HepG2 (cell line): Measurements from ENCODE around the gene ABTB2. TPM values are rescaled to one million over a fixed set of nuclear protein-coding genes. Genes with fewer than 3 reads are reported as not detected.

Source experiments
- GABPB1 ChIP-seq: IDR thresholded peaks from 2 replicates; pipeline ENCODE4 v1.6.1; 2016; ENCODE audit warnings: mild to moderate bottlenecking, missing genetic modification reagents, moderate library complexity, missing compliant biosample characterization
- HMGA1 ChIP-seq: sonication (generic); formaldehyde crosslinking; conservative IDR thresholded peaks from 2 replicates; pipeline ENCODE4 v1.4.0; 2020; ENCODE audit warnings: missing genetic modification reagents
- RARA ChIP-seq: IDR thresholded peaks from 2 replicates; pipeline ENCODE4 v1.6.1; 2016; ENCODE audit warnings: missing genetic modification reagents, missing compliant biosample characterization
- SAP130 ChIP-seq: IDR thresholded peaks from 2 replicates; pipeline ENCODE4 v1.6.1; 2016; ENCODE audit warnings: low read depth
- TAF15 ChIP-seq: fragments of 200-400 bp; formaldehyde crosslinking; IDR thresholded peaks from one replicate; pipeline ENCODE4 v1.6.1; 2018; ENCODE audit warnings: mild to moderate bottlenecking, low read depth, low read length; ENCODE audit not compliant: poor library complexity, severe bottlenecking
- ZNF687 ChIP-seq: sonication (generic); formaldehyde crosslinking; IDR thresholded peaks from 2 replicates; pipeline ENCODE4 v1.5.1; 2020; ENCODE audit warnings: mild to moderate bottlenecking, missing genetic modification reagents, moderate library complexity
- ZNF83 ChIP-seq: sonication (generic); formaldehyde crosslinking; IDR thresholded peaks from 2 replicates; pipeline ENCODE4 v1.4.0; 2020; ENCODE audit warnings: missing genetic modification reagents, mild to moderate bottlenecking, borderline replicate concordance
- polyA plus RNA-seq, 8 experiments: library from polyadenylated mRNA; depleted of rRNA in 3 of 8; stranded (reverse) in 7 of 8; unstranded in 1 of 8; fragments of >200 nt; fragmentation: Illumina TruSeq in 4 of 8; extraction: Trizol in 4 of 8; gene quantifications; 2 replicates each; pipeline versions ENCODE4 v1.2.1 to v1.2.3, GENCODE V29; 2011 to 2016; ENCODE audit warnings: low read depth in 4 of 8, missing spikeins in 1 of 8, mixed read lengths in 1 of 8; ENCODE audit not compliant: insufficient read depth in 1 of 8
- total RNA-seq, 5 experiments: library from RNA; depleted of rRNA; stranded (reverse); fragments of >200 nt; fragmentation: Illumina TruSeq; extraction: Trizol; gene quantifications; 2 replicates each; pipeline ENCODE4 v1.2.3, GENCODE V29; 2016; ENCODE audit warnings: low read depth in 1 of 5
- TF ChIP-seq, protein P1 (sequence below): sonication (generic); formaldehyde crosslinking; conservative IDR thresholded peaks from 2 replicates; pipeline ENCODE4 v1.4.0; 2020; ENCODE audit warnings: mild to moderate bottlenecking, missing genetic modification reagents, moderate library complexity

ABTB2 gene
- total and polyA plus RNA-seq, 2 of the 13 experiments (the other 11 are each of a cell fraction or from before 2014, with no cell fraction given): 5.1 to 15.4 TPM

GRCh38 chr11:34206407-34207300 lies 151.2 kb downstream of the ABTB2 start (continued):
- TF ChIP-seq, protein P1, sequence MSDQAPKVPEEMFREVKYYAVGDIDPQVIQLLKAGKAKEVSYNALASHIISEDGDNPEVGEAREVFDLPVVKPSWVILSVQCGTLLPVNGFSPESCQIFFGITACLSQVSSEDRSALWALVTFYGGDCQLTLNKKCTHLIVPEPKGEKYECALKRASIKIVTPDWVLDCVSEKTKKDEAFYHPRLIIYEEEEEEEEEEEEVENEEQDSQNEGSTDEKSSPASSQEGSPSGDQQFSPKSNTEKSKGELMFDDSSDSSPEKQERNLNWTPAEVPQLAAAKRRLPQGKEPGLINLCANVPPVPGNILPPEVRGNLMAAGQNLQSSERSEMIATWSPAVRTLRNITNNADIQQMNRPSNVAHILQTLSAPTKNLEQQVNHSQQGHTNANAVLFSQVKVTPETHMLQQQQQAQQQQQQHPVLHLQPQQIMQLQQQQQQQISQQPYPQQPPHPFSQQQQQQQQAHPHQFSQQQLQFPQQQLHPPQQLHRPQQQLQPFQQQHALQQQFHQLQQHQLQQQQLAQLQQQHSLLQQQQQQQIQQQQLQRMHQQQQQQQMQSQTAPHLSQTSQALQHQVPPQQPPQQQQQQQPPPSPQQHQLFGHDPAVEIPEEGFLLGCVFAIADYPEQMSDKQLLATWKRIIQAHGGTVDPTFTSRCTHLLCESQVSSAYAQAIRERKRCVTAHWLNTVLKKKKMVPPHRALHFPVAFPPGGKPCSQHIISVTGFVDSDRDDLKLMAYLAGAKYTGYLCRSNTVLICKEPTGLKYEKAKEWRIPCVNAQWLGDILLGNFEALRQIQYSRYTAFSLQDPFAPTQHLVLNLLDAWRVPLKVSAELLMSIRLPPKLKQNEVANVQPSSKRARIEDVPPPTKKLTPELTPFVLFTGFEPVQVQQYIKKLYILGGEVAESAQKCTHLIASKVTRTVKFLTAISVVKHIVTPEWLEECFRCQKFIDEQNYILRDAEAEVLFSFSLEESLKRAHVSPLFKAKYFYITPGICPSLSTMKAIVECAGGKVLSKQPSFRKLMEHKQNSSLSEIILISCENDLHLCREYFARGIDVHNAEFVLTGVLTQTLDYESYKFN (CRISPR knock-in tag): 0 out of 2 replicates have a peak, but pooled peaks have one; percentile 20
- TF ChIP-seq HMGA1 (CRISPR knock-in tag) (no peak), TAF15 (no peak), RARA (CRISPR knock-in tag) (peak; percentile 78), SAP130 (CRISPR knock-in tag) (peak; percentile 17; the same call in 1 of the 2 replicates), GABPB1 (CRISPR knock-in tag) (no peak), ZNF687 (CRISPR knock-in tag) (peak; percentile 57), ZNF83 (no peak)
